Activated effector memory CD4-positive, alpha-beta T cell treated with anti-CD3 and anti-CD28 coated beads, Interleukin-2, amount 50 U/mL, for 16 hours (primary cell): Measurements from ENCODE around the gene PTPRM.

Experiments used
- DNase-seq: peaks from one replicate; pipeline ENCODE4 v3.0.0-alpha.2; 2020

The PTPRM gene

GRCh38 chr18:8264861-8265411 is 697.8 kb downstream of the PTPRM start:
- DNase-seq: no peak

DNA sequence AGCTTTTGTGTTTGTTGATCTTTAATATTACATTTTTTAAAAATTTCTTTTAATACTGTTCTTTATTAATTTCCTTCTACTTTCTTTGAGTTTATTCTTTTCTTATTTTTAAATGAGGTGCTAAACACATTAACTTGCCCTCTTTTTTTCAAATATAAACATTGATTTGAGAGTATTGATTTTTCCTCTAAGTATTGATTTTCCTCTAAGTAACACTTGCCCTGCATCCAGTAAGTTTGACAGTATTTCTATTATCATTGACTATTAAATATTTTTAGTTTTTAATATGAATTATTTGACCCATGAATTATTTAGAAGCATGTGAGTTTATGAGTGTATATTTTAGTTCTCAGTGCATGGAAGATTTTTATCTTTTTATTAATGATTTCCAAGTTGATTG is 705.1 kb downstream of the PTPRM start:
- no peak for DNase-seq

- no peak for DNase-seq
Observed at GRCh38 chr18:8274370-8274769, 707.3 kb downstream of the PTPRM start.

GRCh38 chr18:8276406-8276805 is 709.3 kb downstream of the PTPRM start:
- no peak for DNase-seq

DNA sequence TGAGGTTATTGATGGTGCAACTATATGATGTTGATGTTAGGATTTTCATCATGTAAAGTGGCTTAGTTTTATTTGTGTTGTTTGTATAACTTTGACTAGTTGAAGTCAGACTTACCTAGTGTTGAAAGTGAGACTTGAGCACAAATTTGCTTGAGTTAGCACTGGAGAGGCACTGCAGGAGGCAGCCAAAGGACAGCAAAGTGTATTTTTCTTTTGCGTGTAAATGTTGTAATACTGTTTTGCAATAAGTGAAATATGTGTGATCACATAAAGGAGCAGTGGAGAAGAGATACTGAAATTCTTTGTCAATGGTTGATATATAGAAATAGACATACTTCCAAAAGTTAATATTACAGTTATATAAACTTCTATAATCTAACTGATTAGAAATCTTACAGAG is 710.2 kb downstream of the PTPRM start:
- no peak for DNase-seq

DNA sequence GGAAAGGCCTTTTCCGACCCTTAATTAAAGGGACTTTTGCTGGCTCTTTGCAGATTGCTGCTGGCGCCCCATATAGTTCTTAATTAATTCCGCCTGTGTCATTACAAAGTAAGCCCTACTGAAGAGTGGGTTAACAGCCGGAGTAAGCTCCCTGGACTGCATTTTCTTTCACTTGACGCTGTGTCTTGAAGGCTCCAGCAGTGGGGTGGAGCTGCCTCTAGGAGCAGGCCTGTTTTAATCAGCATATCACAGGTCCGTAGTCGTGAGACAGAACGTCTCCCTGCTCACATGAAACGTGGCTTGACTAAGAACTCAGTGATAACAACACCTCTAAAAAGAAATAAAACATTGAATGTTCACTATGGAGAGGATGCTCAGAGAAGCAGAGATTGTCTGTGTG is 712.2 kb downstream of the PTPRM start:
- no peak for DNase-seq

DNA sequence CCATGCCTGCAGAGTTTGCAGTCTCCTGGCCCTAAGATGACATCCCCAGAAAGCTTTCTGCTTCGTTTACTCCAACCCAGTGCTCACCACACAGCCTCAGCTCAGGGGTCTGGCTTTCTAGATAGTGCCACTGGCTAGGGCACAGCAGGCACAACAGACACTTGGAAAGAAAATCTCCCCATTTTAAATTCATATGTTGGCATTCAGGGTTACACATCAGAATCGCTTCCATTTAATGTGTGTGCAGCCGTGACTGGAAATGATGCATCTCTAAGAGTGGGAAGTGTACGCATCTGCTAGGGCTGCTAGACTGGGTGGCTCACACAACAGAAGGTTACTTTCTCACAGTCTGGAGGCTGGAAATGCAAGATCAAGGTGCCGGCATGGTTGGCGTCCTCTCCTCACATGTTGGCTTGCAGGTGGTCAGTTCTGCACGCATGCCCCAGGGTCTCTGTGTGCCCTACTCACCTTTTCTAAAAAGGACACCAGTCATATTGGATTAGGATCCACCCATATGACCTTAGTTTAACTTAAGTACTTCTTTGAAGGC is 712.7 kb downstream of the PTPRM start:
- DNase-seq: no peak

DNA sequence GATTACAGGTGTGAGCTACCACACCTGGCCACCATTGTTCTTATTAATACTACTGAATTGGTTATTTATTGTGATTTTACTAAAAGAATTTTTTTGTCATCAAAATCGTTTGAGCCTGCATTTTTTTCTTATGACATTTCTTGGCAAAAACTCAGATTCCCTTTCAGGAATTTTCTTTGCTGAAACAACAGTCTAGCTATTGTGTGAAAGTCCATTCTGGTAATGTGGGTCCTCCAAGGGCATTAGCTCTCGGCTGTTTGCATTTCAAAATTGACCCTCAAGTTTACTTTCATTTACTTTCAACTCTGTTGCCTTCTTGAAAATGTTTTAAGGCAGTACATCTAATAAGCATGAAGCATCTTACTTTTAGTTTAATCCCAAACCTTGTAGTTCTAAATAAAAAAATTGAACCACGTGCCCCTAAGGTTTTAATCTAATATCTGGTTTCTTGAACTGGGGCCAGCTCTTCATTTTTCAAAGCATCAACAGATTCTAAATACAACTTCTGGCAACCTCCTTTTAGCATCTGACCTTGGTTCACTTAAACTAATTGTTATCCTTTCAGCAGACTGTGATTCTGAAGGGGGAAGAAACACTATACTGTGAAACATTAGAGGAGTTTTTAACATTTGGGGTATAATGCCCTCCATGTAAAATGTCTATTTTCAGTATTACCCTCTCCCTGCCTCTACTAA is 716.9 kb downstream of the PTPRM start:
- no peak for DNase-seq

GRCh38 chr18:8286303-8286702 is 719.2 kb downstream of the PTPRM start:
- no peak for DNase-seq

DNA sequence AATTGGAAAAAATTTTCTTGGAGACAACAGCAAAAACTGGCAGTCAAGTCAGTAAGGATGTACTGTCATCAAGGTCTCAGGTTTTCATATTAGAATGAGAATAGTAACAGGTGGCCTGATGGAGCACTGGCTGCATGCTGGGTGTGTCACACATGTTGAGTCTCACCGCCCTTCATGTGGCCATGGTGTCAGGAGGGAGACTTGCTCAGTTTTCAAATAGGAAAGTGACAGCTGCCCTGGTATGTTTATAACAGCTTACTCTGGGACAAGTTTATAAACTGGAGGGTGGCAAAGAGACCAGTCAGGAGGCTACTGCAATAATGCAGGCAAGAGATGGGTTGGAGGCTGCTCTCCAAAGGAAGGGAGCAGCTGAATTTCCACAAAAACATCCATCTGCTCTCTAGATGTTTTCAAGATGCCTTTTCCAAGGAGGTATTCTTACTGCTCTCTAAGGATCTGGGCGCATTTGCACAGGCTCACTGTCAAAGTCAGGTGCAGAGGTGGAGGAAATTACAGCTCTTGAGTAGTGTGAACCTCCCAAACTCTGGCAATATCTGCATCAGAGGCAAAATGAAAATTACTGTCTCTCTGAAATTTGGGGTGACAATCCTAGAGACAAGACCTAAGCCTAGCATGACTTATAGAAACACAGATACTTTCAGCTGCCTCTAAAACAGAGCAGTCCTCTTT is 720.2 kb downstream of the PTPRM start:
- DNase-seq: no peak

- no peak for DNase-seq
Observed at GRCh38 chr18:8288472-8289195, 721.5 kb downstream of the PTPRM start.

- no peak for DNase-seq
Observed at GRCh38 chr18:8290435-8290834, 723.3 kb downstream of the PTPRM start.

DNA sequence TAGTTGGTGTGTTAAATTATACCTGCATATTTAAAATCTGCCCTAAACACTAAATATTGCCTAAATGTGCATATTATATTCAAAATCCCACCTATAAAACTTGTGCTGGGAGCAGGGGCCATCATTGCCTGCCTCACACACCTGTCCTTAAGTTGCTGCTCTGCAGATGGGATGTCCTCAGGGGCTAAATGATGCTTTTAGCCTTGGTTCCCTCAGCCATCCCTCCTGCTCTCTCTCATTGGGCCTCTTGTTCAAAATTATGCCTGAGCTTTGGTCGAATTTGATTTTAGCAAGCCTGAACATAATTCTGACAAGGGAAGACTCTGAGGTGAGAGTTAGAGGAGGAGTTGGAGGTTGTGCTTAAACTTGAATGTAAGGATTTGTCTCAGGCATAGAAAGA is 723.8 kb downstream of the PTPRM start:
- DNase-seq: no peak

DNA sequence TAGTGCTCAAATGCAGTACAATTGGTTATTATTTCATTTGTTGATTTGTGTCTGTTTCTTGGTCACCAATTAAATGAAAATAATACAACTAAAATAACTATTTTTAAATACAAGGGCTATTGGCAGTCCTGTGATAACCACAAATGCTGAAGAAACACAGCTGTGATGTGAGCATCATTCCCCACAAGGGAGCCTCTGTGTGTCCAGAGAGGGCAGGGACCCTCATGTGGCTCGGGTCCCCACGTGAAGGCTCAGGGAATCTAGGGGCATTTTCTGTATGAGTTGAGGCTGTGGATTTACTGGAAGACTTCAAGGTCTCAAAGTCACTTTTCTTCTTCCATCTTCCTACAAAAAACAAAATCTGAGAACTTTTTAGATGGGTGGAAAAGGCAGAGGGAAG is 726.1 kb downstream of the PTPRM start:
- no peak for DNase-seq

GRCh38 chr18:8296886-8297616 is 729.9 kb downstream of the PTPRM start:
- no peak for DNase-seq

DNA sequence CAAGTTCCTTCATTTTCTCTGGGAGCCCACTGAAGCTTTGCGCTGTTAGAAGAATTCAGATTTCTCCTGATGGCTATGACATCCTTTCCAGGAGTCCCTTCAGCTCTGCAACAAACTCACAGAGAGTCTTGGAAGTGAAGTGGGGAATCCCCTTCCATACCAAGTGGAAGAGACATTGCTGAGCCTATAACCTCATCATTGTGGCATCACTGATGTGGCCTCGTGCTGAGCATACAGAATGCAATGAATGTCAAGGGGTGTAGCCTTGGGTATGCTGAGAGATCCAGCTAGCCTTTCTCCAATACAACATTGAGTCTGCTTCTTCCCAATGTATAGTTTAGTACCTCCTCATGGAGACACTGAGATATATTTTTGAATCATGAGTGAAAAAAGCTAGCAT is 731.1 kb downstream of the PTPRM start:
- no peak for DNase-seq

DNA sequence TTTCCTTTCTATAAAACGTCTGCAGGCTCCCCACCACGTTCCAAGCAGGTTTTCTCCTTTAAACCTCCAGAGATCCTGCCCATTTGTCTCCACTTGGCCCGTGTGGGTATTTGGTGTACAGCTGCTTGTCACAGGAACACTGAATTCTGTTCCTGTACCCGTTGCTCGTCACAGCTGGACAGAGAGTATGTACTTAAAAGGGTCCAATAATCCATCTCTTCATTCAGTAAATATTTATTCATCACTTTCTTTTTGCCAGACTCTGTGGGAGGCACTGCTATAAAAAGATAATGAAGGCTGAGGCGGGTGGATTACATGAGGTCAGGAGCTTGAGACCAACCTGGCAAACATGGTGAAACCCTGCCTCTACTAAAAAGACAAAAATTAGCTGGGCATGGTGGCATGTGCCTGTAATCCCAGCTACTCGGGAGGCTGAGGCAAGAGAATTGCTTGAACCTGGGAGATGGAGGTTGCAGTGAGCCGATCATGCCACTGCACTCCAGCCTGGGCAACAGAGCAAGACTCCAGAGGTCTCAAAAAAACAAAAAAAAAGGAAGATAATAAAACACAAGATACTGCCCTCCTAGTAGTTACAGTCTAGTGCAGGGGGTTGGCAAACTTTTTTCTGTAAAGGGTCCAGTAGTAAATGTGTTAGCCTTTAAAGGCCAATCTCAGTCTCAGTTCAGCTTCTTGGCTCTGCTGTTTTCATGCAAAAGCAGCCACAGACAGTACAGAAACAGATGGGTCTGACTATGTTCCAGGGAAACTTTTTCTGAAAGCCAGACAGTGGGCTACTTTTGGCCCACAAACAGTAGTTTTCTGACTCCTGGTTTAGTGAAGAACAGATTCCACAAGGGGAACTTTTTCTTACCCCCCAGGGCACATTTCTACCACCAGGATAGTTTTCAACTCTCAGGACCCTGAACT is 732.2 kb downstream of the PTPRM start:
- no peak for DNase-seq

DNA sequence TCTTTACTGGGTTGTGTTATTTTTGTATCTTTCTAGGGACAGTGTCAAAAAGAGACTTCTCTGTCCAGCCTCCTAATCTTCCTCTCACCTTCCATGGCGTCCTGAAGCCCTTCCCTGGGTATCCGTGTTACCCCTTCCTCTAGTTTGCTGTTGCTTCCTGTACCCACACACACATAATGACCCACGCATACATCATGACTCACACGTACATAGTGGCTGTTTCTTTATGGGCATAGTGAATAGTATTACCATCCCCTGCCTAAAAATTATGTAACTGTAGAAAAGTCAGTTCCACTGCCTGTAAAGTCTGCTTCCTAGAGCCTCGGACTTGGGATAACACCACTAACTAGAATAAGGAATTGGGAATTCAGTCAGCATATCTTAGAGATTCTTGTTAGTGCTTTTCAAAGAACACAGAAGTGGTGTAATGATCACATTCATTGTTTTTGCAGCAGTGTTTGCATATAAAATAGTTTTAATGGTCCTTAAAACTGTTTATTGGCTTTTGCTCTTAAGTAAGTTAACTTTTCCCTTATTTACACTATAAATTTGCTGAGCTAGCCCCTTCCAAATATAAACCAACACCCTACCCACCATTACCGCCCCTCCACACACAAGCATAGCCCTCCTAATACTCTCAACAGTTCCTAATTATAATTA is 733.8 kb downstream of the PTPRM start:
- DNase-seq: no peak

DNA sequence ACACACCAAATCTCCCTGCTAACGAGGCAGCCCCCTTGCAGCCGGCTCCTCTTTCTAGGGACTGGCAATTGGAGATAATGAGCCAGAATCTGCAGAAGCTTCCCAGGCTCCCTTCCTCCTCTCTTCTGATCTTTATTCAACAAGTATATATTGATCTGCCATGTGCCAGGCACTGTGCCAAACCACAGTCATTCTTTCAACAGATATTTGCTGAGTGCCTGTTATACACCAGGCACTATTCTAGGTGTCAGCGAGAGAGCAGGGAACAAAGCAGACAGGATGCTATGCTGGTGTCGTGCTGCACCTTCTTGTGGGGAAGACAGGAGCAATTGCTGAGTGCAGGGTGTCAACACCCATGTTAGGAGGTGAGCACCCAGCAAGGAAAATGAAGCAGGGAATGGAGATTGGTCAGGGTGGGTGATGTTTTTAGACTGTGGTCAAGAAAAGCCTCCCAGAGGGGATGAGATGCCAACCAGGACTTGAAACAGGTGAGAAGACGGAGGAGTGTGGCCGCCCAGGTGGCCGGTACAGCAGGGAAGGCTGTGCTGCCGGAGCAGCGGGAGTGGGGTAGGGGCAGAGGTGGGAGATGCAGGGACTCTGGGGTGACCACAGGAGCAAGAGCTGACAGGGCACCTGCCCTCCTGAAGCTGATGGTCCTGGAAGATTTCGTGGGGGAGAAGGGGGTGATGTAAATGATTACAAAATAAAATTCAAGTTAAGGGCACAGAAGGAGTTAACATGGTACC is 734.5 kb downstream of the PTPRM start:
- DNase-seq: no peak

- no peak for DNase-seq
Observed at GRCh38 chr18:8303151-8303755, 736.1 kb downstream of the PTPRM start.
